Tibial nerve (tissue), 3 donors: ENCODE measurements around the gene ARHGAP15.

ENCODE experiments used
- CTCF ChIP-seq, 5 experiments: fragments of 200-600 bp in 3 of 5; fragments of 450-650 bp in 2 of 5; sonication (generic) in 3 of 5; IDR thresholded peaks; one replicate each; pipeline ENCODE4 v1.5.1; 2016 to 2019; ENCODE audit warnings: antibody characterized with exemption in 5 of 5, mild to moderate bottlenecking in 3 of 5, moderate library complexity in 2 of 5
- POLR2A ChIP-seq, 2 donors: fragments of 450-650 bp; IDR thresholded peaks; one replicate each; pipeline ENCODE4 v1.6.1; 2017; ENCODE audit warnings: antibody characterized with exemption in 2 of 2, mild to moderate bottlenecking in 2 of 2, moderate library complexity in 2 of 2

- TF ChIP-seq CTCF (IDR thresholded peaks at IDR 0.05) (no peak), POLR2A (IDR thresholded peaks at IDR 0.05) (no peak)
Observed at GRCh38 chr2:143522699-143523098, 393.5 kb downstream of the ARHGAP15 start.
